GM23338 (cell line): Measurements from ENCODE around the gene DUSP6.

ENCODE experiments used
- CREB1 ChIP-seq: fragments of 250-450 bp; sonication (Bioruptor Pico); IDR thresholded peaks from 2 replicates; pipeline ENCODE4 v1.5.0; 2020; ENCODE audit warnings: low read depth, mild to moderate bottlenecking, moderate library complexity
- CTCF ChIP-seq, 2 experiments: fragments of 200-600 bp in 1 of 2; sonication (generic) in 1 of 2; conservative IDR thresholded peaks; 2 replicates each; pipeline versions ENCODE4 v1.5.1 to v1.6.1; 2016 to 2017; ENCODE audit warnings: antibody characterized with exemption in 2 of 2, low read depth in 2 of 2, mild to moderate bottlenecking in 2 of 2, moderate library complexity in 1 of 2
- ETS1 ChIP-seq: IDR thresholded peaks from 2 replicates; pipeline ENCODE4 v1.6.1; 2016; ENCODE audit warnings: antibody characterized with exemption
- EZH2 ChIP-seq: fragments of 200-600 bp; sonication (generic); IDR thresholded peaks from one replicate; pipeline ENCODE4 v1.8.0; 2017; ENCODE audit warnings: antibody characterized with exemption, mild to moderate bottlenecking, low read depth; ENCODE audit not compliant: unreplicated experiment
- EZH2phosphoT487 ChIP-seq: fragments of 200-600 bp; sonication (generic); IDR thresholded peaks from one replicate; pipeline ENCODE4 v1.8.1; 2018; ENCODE audit warnings: antibody characterized with exemption; ENCODE audit not compliant: unreplicated experiment
- POLR2AphosphoS5 ChIP-seq: IDR thresholded peaks from 2 replicates; pipeline ENCODE4 v1.6.1; 2016; ENCODE audit warnings: antibody characterized with exemption, low read depth
- REST ChIP-seq: IDR thresholded peaks from one replicate; pipeline ENCODE4 v1.6.1; 2018; ENCODE audit warnings: antibody characterized with exemption; ENCODE audit not compliant: unreplicated experiment
- STAT1 ChIP-seq: IDR thresholded peaks from one replicate; pipeline ENCODE4 v1.6.1; 2016; ENCODE audit warnings: antibody characterized with exemption; ENCODE audit not compliant: unreplicated experiment
- ZNF114 ChIP-seq: fragments of 250-450 bp; sonication (Bioruptor Pico); IDR thresholded peaks from 2 replicates; pipeline ENCODE4 v1.5.0; 2020; ENCODE audit warnings: mild to moderate bottlenecking, moderate library complexity
- ZNF331 ChIP-seq: fragments of 250-450 bp; sonication (Bioruptor Pico); IDR thresholded peaks from 2 replicates; pipeline ENCODE4 v1.5.0; 2020; ENCODE audit warnings: low read depth, mild to moderate bottlenecking, moderate library complexity
- ZNF462 ChIP-seq: fragments of 250-450 bp; sonication (Bioruptor Pico); IDR thresholded peaks from 2 replicates; pipeline ENCODE4 v1.5.0; 2020; ENCODE audit warnings: mild to moderate bottlenecking, moderate library complexity

- no peak for TF ChIP-seq EZH2
- TF ChIP-seq CTCF (conservative IDR thresholded peaks at IDR 0.05; ENCODE audit: low read depth in 2 of 2), result no peak
- TF ChIP-seq POLR2AphosphoS5, result no peak
- no peak for TF ChIP-seq EZH2phosphoT487
- no peak for TF ChIP-seq ZNF462
- TF ChIP-seq REST, result no peak
- no peak for TF ChIP-seq STAT1
- TF ChIP-seq CREB1, result no peak
- TF ChIP-seq ZNF114, result no peak
- no peak for TF ChIP-seq ZNF331 (CRISPR knock-in tag)
- no peak for TF ChIP-seq ETS1
Measured at GRCh38 chr12:89305373-89305772, 46.9 kb downstream of the DUSP6 start.
